Measurements from ENCODE around the gene SLC19A2.

SLC19A2 gene

DNA sequence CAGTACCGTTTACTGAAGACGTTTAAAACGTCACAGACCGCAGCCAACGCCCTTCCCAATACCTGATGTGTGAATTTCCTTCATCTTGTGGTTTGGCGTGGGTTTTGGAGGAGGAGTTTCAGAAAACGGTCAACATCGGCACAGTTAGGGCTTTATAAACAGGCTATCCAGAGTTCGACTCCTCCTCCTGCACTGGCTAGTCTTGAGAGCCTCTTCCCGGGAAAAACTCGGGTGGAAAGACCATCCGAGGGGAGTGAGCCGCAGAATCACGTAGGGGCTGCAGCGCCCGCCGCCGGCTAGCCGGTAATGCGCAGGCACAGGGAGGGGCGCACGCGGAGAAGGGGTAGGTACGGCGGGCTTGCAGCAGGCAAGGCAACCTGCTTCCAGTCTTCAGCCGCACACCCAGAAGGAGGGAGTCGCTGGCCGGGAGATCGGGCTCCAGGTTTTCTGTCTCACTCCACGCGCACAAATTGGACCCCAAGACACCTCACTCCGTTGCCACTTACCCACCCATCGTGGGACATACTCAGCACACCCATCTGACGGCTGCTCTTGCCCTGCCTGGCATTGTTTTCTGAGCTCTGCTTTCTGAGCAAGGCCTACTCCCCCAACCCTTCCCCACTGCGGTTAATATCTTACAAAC lies 25.4 kb downstream of the SLC19A2 start:
- H3K27ac ChIP-seq (replicated peaks) = no peak overlapping the region
- TF ChIP-seq, protein P1, sequence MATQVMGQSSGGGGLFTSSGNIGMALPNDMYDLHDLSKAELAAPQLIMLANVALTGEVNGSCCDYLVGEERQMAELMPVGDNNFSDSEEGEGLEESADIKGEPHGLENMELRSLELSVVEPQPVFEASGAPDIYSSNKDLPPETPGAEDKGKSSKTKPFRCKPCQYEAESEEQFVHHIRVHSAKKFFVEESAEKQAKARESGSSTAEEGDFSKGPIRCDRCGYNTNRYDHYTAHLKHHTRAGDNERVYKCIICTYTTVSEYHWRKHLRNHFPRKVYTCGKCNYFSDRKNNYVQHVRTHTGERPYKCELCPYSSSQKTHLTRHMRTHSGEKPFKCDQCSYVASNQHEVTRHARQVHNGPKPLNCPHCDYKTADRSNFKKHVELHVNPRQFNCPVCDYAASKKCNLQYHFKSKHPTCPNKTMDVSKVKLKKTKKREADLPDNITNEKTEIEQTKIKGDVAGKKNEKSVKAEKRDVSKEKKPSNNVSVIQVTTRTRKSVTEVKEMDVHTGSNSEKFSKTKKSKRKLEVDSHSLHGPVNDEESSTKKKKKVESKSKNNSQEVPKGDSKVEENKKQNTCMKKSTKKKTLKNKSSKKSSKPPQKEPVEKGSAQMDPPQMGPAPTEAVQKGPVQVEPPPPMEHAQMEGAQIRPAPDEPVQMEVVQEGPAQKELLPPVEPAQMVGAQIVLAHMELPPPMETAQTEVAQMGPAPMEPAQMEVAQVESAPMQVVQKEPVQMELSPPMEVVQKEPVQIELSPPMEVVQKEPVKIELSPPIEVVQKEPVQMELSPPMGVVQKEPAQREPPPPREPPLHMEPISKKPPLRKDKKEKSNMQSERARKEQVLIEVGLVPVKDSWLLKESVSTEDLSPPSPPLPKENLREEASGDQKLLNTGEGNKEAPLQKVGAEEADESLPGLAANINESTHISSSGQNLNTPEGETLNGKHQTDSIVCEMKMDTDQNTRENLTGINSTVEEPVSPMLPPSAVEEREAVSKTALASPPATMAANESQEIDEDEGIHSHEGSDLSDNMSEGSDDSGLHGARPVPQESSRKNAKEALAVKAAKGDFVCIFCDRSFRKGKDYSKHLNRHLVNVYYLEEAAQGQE (IDR thresholded peaks at IDR 0.05; ENCODE audit: insufficient replicate concordance, low read depth) = no peak
- TF ChIP-seq, protein P2, sequence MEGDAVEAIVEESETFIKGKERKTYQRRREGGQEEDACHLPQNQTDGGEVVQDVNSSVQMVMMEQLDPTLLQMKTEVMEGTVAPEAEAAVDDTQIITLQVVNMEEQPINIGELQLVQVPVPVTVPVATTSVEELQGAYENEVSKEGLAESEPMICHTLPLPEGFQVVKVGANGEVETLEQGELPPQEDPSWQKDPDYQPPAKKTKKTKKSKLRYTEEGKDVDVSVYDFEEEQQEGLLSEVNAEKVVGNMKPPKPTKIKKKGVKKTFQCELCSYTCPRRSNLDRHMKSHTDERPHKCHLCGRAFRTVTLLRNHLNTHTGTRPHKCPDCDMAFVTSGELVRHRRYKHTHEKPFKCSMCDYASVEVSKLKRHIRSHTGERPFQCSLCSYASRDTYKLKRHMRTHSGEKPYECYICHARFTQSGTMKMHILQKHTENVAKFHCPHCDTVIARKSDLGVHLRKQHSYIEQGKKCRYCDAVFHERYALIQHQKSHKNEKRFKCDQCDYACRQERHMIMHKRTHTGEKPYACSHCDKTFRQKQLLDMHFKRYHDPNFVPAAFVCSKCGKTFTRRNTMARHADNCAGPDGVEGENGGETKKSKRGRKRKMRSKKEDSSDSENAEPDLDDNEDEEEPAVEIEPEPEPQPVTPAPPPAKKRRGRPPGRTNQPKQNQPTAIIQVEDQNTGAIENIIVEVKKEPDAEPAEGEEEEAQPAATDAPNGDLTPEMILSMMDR (IDR thresholded peaks at IDR 0.05; ENCODE audit: insufficient read depth, low read length) = no peak
- TF ChIP-seq SPI1 (IDR thresholded peaks at IDR 0.05; ENCODE audit: borderline replicate concordance, low read depth) = no peak
- no peak for TF ChIP-seq POLR2AphosphoS5 (IDR thresholded peaks at IDR 0.05; ENCODE audit: low read depth)
- no peak for TF ChIP-seq GABPA (IDR thresholded peaks at IDR 0.05; ENCODE audit: low read depth)
- no peaks in the 10 kb centered on the region for H3K27me3 ChIP-seq (ENCODE audit: insufficient read depth, poor library complexity, severe bottlenecking)
- peak in 1 of 2 experiments; percentile 18 for DNase-seq (ENCODE audit: low read depth in 1 of 2, low spot score in 1 of 2)
- H3K4me3 ChIP-seq (replicated peaks; ENCODE audit: insufficient read depth, low read length) = no peak overlapping the region

DNA sequence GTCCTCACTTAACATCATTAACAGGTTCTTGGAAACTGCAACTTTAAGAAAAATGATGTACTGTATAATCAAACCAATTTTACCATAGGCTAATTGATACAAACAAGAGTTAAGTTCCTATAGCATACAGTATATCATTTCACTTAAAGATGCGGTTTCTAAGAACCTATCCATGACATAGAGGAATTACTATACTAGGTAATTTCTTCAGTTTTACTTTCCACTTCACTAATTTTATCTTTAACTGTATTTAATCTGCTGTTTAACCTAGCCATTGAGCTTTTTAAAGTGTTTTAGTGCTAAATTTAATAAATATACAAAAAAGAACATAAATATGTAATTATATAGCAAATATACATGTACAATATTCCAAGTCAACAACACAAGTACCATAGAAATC lies 28.3 kb downstream of the SLC19A2 start:
- Histone ChIP-seq H3K27me3 (ENCODE audit: insufficient read depth, poor library complexity, severe bottlenecking) (no peaks in the 10 kb centered on the region), H3K4me3 (replicated peaks; ENCODE audit: insufficient read depth, low read length) (no peak overlapping the region), H3K27ac (replicated peaks) (no peak overlapping the region)
- TF ChIP-seq SPI1 (IDR thresholded peaks at IDR 0.05; ENCODE audit: borderline replicate concordance, low read depth) (no peak), GABPA (IDR thresholded peaks at IDR 0.05; ENCODE audit: low read depth) (no peak), POLR2AphosphoS5 (IDR thresholded peaks at IDR 0.05; ENCODE audit: low read depth) (no peak)
- TF ChIP-seq, protein P2 (IDR thresholded peaks at IDR 0.05; ENCODE audit: insufficient read depth, low read length) = no peak
- TF ChIP-seq, protein P1 (IDR thresholded peaks at IDR 0.05; ENCODE audit: insufficient replicate concordance, low read depth) = no peak
- no peak for DNase-seq (ENCODE audit: low read depth in 1 of 2, low spot score in 1 of 2)

DNA sequence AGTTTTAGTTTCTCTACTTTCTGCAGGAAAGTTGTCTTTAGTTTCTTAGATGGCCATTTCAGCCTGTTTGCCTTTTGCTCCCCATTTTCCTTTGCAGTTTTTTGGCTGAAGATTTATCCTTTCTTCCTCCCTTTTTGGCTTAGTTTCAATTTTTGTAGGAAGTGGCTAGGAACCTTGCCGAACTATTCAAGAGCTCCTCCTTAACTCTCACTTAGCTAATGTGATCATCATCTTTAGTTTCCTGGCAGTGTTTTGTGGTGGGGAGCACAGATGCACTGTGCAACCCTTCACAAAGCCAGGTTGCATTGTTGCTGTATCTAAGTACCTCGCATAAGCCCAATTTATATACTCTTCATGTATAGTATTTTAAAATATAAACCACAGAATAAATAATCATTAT lies 29.7 kb downstream of the SLC19A2 start:
- TF ChIP-seq, protein P1 (IDR thresholded peaks at IDR 0.05; ENCODE audit: insufficient replicate concordance, low read depth) = no peak
- TF ChIP-seq SPI1 (IDR thresholded peaks at IDR 0.05; ENCODE audit: borderline replicate concordance, low read depth) = no peak
- no peak for TF ChIP-seq GABPA (IDR thresholded peaks at IDR 0.05; ENCODE audit: low read depth)
- TF ChIP-seq, protein P2 (IDR thresholded peaks at IDR 0.05; ENCODE audit: insufficient read depth, low read length) = no peak
- no peak for TF ChIP-seq POLR2AphosphoS5 (IDR thresholded peaks at IDR 0.05; ENCODE audit: low read depth)
- no peaks in the 10 kb centered on the region for H3K27me3 ChIP-seq (ENCODE audit: insufficient read depth, poor library complexity, severe bottlenecking)
- no peak for DNase-seq (ENCODE audit: low read depth in 1 of 2, low spot score in 1 of 2)

More for the DNA sequence above, 29.7 kb downstream of the SLC19A2 start:
- H3K27ac ChIP-seq (replicated peaks) = no peak overlapping the region
- H3K4me3 ChIP-seq (replicated peaks; ENCODE audit: insufficient read depth, low read length) = no peak overlapping the region

Data from HL-60 (cell line).